ENCODE data around the gene MAPK8IP2.
"Not testable (repeated sequence)": the region's sequence is repeated elsewhere in the genome, so short reads cannot be mapped to it uniquely, and the experiment has no call there.

MAPK8IP2 gene

DNA sequence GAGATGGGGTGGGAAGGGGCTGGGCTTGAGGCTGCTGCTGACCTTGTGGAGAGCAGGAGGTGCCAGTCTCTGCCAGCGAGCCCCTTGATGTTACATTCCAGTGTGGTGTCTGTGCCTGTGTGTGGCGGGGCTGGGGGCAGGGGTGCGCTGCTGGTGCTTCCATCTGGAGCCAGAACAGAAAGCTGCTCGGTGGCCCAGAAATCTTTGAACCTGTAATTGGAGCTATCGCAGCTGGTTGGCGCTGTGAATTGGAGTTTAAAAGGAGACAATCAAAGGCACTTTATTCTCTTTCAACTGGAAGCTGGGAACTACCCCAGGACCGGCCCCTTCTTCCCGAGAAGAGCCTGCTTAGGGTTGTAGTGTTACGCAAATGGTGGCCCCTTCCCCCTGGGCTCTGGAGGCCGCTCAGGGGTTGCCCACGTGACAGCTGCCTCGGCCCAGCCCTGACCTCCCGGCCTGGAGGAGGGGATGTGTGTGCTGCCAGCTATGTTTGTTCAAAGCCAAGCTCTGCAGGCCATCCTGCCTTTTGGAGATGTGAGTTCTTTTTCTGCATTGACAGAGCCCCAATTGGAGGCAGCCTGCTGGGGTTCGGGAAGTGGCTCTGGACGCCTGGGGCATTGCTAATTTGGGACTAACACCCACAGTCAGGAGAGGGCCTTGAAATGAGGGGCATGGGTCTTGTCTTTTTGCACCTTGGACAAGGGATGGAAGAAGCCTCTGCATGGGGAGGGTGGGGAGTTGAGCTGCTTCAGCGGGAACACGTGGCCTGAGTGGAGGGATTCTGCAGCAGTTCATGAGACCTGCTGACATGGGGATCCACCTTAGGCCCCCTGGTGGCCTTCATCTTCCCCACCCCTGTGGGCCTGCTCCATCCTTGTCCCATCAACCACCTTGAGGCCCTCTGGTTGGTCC is 41.4 kb downstream of the MAPK8IP2 start:
- peak; percentile 59 for DNase-seq

DNA sequence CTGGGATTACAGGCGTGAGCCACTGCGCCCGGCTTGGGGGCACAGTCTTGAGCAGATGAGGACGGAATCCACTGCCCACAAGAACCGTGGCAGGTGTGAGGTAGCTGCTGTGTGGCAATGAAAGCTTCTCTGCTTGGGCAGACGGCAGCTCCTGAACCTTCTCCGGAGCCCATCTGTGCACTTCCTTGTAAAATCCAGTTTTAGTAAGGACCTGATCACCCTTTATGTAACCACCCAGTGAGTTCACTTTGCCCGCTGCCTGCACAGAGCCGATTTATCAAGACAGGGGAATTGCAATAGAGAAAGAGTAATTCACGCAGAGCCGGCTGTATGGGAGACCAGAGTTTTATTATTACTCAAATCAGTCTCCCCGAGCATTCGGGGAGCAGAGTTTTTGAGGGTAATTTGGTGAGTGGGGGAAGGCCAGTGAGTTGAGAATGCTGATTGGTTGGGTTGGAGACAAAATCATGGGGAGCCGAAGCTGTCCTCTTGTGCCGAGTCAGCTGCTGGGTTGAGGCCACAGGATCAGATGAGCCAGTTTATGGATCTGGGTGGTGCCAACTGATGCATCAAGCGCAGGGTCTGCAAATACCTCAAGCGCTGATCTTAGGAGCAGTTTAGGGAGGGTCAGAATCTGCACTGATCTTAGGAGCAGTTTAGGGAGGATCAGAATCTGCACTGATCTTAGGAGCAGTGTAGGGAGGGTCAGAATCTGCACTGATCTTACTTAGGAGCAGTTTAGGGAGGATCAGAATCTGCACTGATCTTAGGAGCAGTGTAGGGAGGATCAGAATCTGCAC is 42.6 kb downstream of the MAPK8IP2 start:
- DNase-seq = not testable (repeated sequence)

GRCh38 chr22:50643821-50644101 is 43.2 kb downstream of the MAPK8IP2 start:
- DNase-seq = not testable (repeated sequence)

DNA sequence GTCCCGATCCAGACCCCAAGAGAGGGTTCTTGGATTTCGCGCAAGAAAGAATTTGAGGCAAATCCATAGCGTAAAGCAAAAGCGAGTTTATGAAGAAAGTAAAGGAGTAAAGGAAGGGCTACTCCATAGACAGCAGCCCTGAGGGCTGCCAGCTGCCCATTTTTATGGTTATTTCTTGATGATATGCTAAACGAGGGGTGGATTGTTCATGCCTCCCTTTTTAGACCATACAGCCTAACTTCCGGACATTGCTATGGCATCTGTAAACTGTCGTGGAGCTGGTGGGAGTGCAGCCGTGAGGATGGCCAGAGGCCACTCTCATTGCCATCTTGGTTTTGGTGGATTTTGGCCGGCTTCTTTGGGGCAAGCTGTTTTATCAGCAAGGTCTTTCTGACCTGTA is 52.7 kb downstream of the MAPK8IP2 start:
- no peak for DNase-seq

DNA sequence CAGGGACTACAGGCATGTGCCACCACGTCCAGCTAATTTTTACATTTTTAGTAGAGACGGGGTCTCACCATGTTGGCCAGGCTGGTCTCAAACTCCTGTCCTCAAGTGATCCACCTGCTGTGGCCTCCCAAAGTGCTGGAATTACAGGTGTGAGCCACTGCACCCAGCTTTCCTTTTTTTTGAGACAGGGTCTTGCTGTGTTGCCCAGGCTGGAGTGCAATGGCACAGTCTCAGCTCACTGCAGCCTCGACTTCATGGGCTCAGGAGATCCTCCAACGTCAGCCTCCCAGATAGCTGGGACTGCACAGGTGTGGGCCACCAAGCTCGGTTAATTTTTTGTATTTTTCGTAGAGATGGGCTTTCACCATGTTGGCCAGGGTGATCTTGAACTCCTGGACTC is 54.1 kb downstream of the MAPK8IP2 start:
- DNase-seq = not testable (repeated sequence)

DNA sequence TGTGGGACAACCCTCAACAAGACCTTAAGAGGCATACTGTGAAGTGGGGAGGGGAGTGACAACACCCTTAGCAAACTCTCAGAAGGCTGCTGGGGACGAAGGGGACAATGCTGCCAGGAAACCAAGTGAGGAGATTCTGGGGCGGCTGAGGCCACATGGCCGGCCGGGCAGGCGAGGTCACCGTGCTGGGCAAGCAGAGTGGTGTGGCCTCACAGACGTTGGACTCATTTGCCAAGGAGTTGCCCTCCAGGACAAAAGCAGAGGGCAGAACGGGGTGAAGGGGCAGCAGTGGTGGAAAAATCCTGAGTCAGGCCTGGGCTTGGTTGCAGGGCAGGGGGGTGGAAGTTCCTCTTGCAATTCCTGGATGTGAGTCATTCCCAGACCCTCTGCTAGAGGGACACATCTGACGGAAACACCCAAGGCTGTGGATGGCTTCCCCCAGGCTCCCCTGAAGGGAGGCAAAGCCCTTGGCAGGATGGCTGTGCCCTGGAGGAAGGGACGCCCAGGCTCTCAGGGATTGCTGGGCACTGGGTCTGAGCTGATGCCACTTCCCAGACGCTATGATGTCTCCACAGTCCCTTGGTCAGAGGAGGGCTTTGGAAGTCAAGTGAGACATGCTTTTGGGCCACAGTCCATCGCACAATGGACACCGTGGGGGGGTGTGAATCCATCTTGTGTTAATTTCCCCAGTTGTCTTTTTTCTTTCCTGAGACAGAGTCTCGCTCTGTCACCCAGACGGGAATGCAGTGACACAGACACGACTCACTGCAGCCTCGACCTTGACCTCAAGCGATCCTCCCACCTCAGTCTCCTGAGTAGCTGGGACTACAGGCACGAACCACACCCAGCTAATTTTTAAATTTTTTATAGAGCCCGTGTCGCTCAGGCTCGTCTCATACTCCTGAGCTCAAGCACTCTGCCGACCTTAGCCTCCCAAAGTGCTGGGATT is 55.8 kb downstream of the MAPK8IP2 start:
- peak; percentile 85 for DNase-seq

GRCh38 chr22:50657925-50658324 is 57.3 kb downstream of the MAPK8IP2 start:
- no peak for DNase-seq

GRCh38 chr22:50659711-50660110 is 59.1 kb downstream of the MAPK8IP2 start:
- DNase-seq = not testable (repeated sequence)

GRCh38 chr22:50660306-50660705 is 59.7 kb downstream of the MAPK8IP2 start:
- DNase-seq = no peak

Measured in islet precursor cell (in vitro differentiated cells).